GM12878 (cell line): ENCODE measurements around the gene CLIC5. TPM values are rescaled to one million over a fixed set of nuclear protein-coding genes. Genes with fewer than 3 reads are reported as not detected.

Experiments used
- ASH2L ChIP-seq: fragments of 300-600, 200-600 bp; sonication (generic); IDR thresholded peaks from 2 replicates; pipeline ENCODE4 v1.6.1; 2017; ENCODE audit warnings: low read depth, mild to moderate bottlenecking, borderline replicate concordance
- BCL11A ChIP-seq: IDR thresholded peaks from 2 replicates; pipeline ENCODE4 v1.6.1; 2011; ENCODE audit warnings: low read depth, low read length
- CBX3 ChIP-seq: fragments of 200-600 bp; sonication (generic); IDR thresholded peaks from 2 replicates; pipeline ENCODE4 v1.6.1; 2016; ENCODE audit warnings: low read depth, borderline replicate concordance
- EGR1 ChIP-seq, 2 experiments: IDR thresholded peaks; 1 replicate in 1 of 2; 2 replicates in 1 of 2; pipeline ENCODE4 v1.6.1; 2011 to 2012; ENCODE audit warnings: low read depth in 2 of 2, low read length in 2 of 2, borderline replicate concordance in 1 of 2, mild to moderate bottlenecking in 1 of 2, moderate library complexity in 1 of 2
- ESRRA ChIP-seq: IDR thresholded peaks from 2 replicates; pipeline ENCODE4 v1.6.1; 2012; ENCODE audit warnings: mild to moderate bottlenecking, low read length, improper control_type of control experiment
- EZH2 ChIP-seq: IDR thresholded peaks from 2 replicates; pipeline ENCODE4 v1.6.1; 2012; ENCODE audit warnings: low read depth, mild to moderate bottlenecking, control low read depth, inconsistent platforms, low read length, borderline replicate concordance; ENCODE audit not compliant: control insufficient read depth
- IKZF2 ChIP-seq, 2 experiments: fragments of 450-650 bp; IDR thresholded peaks; 2 replicates each; pipeline ENCODE4 v1.6.1; 2017; ENCODE audit warnings: mild to moderate bottlenecking in 2 of 2, moderate library complexity in 2 of 2
- JUNB ChIP-seq: IDR thresholded peaks from 2 replicates; pipeline ENCODE4 v1.6.1; 2016; ENCODE audit warnings: antibody characterized with exemption, mild to moderate bottlenecking
- JUND ChIP-seq: IDR thresholded peaks from 2 replicates; pipeline ENCODE4 v1.6.1; 2012; ENCODE audit warnings: low read depth, mild to moderate bottlenecking, low read length, improper control_type of control experiment, moderate library complexity
- KLF5 ChIP-seq: fragments of 450-650 bp; IDR thresholded peaks from 2 replicates; pipeline ENCODE4 v1.6.1; 2014; ENCODE audit warnings: mild to moderate bottlenecking; ENCODE audit not compliant: partially characterized antibody
- LARP7 ChIP-seq: fragments of 450-650 bp; IDR thresholded peaks from 2 replicates; pipeline ENCODE4 v1.6.1; 2017; ENCODE audit warnings: mild to moderate bottlenecking
- PAX5 ChIP-seq: IDR thresholded peaks from 2 replicates; pipeline ENCODE4 v1.6.1; 2011; ENCODE audit warnings: low read depth, low read length, borderline replicate concordance
- PAX8 ChIP-seq: fragments of 450-650 bp; IDR thresholded peaks from 2 replicates; pipeline ENCODE4 v1.6.1; 2017; ENCODE audit warnings: mild to moderate bottlenecking, moderate library complexity
- POLR2A ChIP-seq: IDR thresholded peaks from 2 replicates; pipeline ENCODE4 v1.6.1; 2011; ENCODE audit warnings: low read depth, mild to moderate bottlenecking, low read length
- POLR2AphosphoS5 ChIP-seq: IDR thresholded peaks from 2 replicates; pipeline ENCODE4 v1.6.1; 2011; ENCODE audit warnings: mild to moderate bottlenecking, low read length, inconsistent platforms
- RBBP5 ChIP-seq: fragments of 200-600 bp; sonication (generic); conservative IDR thresholded peaks from 2 replicates; pipeline ENCODE4 v1.6.1; 2016
- SMARCA5 ChIP-seq: fragments of 450-650 bp; IDR thresholded peaks from 2 replicates; pipeline ENCODE4 v1.6.1; 2017; ENCODE audit warnings: mild to moderate bottlenecking
- ZBED1 ChIP-seq: IDR thresholded peaks from 2 replicates; pipeline ENCODE4 v1.6.1; 2016; ENCODE audit warnings: borderline replicate concordance
- ZNF274 ChIP-seq: IDR thresholded peaks from one replicate; pipeline ENCODE4 v1.8.0; 2011; ENCODE audit not compliant: insufficient read length, insufficient read depth
- ZZZ3 ChIP-seq: IDR thresholded peaks from 2 replicates; pipeline ENCODE4 v1.6.1; 2011; ENCODE audit warnings: low read depth; ENCODE audit not compliant: control insufficient read depth, insufficient read length
- polyA plus RNA-seq, 11 experiments: library from polyadenylated mRNA; depleted of rRNA in 4 of 11; unstranded in 6 of 11; stranded (reverse) in 5 of 11; fragments of >200 nt; fragmentation: Nextera tagmentation in 4 of 11; fragmentation: Illumina TruSeq in 1 of 11; extraction: Ambion mirVana in 4 of 11; extraction: Trizol in 1 of 11; gene quantifications; 1 replicate in 1 of 11; 2 replicates in 10 of 11; pipeline versions ENCODE4 v1.2.1 to v1.2.3, GENCODE V29; 2011 to 2016; ENCODE audit warnings: inconsistent platforms in 2 of 11, missing spikeins in 2 of 11, low read depth in 1 of 11
- total RNA-seq, 4 experiments: library from RNA; depleted of rRNA in 3 of 4; stranded (reverse); fragments of >200 nt in 3 of 4; fragmentation: Illumina TruSeq in 1 of 4; extraction: Trizol in 1 of 4; gene quantifications; 2 replicates each; pipeline versions ENCODE4 v1.2.1 to v1.2.3, GENCODE V29; 2013 to 2021
- TF ChIP-seq, protein P1 (sequence below): fragments of 450-650 bp; IDR thresholded peaks from 2 replicates; pipeline ENCODE4 v1.6.1; 2017; ENCODE audit warnings: mild to moderate bottlenecking, low read depth, inconsistent platforms; ENCODE audit not compliant: poor library complexity, severe bottlenecking
- TF ChIP-seq, protein P2 (sequence below): fragments of 150-350 bp; IDR thresholded peaks from 2 replicates; pipeline ENCODE4 v1.6.1; 2016; ENCODE audit warnings: low read depth, low read length
- TF ChIP-seq, protein P3 (sequence below): IDR thresholded peaks from 2 replicates; pipeline ENCODE4 v1.6.1; 2012; ENCODE audit warnings: low read depth, low read length, improper control_type of control experiment
- TF ChIP-seq, protein P4 (sequence below): IDR thresholded peaks from 2 replicates; pipeline ENCODE4 v1.6.1; 2011; ENCODE audit warnings: low read depth, mild to moderate bottlenecking, low read length, moderate library complexity, borderline replicate concordance; ENCODE audit errors: extremely low read depth
- TF ChIP-seq, protein P5 (sequence below): IDR thresholded peaks from 2 replicates; pipeline ENCODE4 v1.6.1; 2012; ENCODE audit warnings: low read depth, low read length, improper control_type of control experiment

The CLIC5 gene
- total and polyA plus RNA-seq, 10 of the 15 experiments (the other 5 are each of a cell fraction or from before 2014, with no cell fraction given): 0.01 to 0.08 (median 0.02) TPM; not detected in 7

DNA sequence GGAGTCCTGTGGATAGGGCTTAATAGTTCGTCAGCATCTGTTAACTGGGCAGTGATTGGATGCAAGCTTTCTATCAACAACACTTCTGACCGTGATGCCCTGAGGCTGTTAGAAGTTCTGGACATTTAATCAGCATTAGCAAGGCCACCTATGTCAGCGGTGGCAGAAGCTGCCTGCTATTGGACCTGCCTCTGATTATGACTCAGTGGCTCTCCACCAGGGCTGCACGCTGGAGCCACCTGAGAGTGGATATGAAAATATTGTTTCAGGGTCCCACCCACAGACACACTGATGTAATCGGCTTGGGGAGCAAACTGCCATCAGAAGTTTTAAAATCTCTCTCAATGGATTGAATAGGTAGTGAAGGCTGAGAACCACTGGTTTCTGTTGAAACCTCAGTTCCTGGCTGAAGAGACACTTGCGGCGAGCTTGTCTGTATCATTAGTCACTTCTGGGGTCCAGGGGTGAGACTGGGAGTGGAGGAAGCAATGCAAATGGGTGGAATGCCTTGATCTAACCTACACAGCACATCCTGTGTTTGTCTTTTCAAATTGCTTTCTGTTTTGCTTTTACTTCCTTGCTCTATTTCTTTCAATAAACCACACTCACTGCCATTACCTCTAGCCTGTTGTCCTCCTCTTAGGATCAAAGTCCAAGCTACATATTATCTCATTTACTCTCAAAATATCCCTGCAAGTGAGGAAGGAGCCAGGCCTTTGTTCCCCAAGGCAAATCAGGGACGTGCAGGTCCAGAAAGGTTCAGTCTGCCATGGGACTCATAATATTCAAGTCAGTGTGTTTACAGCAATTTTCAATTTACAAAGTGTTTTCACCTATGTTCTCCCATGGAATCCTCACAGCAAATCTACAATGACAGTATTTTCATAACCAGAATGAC lies 4.2 kb downstream of the CLIC5 start (continued):
- TF ChIP-seq, protein P1, sequence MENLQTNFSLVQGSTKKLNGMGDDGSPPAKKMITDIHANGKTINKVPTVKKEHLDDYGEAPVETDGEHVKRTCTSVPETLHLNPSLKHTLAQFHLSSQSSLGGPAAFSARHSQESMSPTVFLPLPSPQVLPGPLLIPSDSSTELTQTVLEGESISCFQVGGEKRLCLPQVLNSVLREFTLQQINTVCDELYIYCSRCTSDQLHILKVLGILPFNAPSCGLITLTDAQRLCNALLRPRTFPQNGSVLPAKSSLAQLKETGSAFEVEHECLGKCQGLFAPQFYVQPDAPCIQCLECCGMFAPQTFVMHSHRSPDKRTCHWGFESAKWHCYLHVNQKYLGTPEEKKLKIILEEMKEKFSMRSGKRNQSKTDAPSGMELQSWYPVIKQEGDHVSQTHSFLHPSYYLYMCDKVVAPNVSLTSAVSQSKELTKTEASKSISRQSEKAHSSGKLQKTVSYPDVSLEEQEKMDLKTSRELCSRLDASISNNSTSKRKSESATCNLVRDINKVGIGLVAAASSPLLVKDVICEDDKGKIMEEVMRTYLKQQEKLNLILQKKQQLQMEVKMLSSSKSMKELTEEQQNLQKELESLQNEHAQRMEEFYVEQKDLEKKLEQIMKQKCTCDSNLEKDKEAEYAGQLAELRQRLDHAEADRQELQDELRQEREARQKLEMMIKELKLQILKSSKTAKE: peak; percentile 83
- TF ChIP-seq JUND (no peak), SMARCA5 (no peak), POLR2AphosphoS5 (no peak), EGR1 (IDR thresholded peaks at IDR 0.05; ENCODE audit: borderline replicate concordance in 1 of 2, low read depth in 2 of 2, low read length in 2 of 2) (no peak), ZZZ3 (no peak), PAX5 (no peak), KLF5 (no peak), EZH2 (no peak), ZNF274 (no peak), PAX8 (no peak), ZBED1 (no peak), POLR2A (no peak), BCL11A (0 out of 2 replicates have a peak, but pooled peaks have one; percentile 20), ESRRA (no peak), JUNB (no peak), ASH2L (no peak), LARP7 (no peak), IKZF2 (IDR thresholded peaks at IDR 0.05) (peak; percentile 78 to 81), RBBP5 (no peak), CBX3 (no peak)
- TF ChIP-seq, protein P2, sequence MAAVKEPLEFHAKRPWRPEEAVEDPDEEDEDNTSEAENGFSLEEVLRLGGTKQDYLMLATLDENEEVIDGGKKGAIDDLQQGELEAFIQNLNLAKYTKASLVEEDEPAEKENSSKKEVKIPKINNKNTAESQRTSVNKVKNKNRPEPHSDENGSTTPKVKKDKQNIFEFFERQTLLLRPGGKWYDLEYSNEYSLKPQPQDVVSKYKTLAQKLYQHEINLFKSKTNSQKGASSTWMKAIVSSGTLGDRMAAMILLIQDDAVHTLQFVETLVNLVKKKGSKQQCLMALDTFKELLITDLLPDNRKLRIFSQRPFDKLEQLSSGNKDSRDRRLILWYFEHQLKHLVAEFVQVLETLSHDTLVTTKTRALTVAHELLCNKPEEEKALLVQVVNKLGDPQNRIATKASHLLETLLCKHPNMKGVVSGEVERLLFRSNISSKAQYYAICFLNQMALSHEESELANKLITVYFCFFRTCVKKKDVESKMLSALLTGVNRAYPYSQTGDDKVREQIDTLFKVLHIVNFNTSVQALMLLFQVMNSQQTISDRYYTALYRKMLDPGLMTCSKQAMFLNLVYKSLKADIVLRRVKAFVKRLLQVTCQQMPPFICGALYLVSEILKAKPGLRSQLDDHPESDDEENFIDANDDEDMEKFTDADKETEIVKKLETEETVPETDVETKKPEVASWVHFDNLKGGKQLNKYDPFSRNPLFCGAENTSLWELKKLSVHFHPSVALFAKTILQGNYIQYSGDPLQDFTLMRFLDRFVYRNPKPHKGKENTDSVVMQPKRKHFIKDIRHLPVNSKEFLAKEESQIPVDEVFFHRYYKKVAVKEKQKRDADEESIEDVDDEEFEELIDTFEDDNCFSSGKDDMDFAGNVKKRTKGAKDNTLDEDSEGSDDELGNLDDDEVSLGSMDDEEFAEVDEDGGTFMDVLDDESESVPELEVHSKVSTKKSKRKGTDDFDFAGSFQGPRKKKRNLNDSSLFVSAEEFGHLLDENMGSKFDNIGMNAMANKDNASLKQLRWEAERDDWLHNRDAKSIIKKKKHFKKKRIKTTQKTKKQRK: no peak
- TF ChIP-seq, protein P3, sequence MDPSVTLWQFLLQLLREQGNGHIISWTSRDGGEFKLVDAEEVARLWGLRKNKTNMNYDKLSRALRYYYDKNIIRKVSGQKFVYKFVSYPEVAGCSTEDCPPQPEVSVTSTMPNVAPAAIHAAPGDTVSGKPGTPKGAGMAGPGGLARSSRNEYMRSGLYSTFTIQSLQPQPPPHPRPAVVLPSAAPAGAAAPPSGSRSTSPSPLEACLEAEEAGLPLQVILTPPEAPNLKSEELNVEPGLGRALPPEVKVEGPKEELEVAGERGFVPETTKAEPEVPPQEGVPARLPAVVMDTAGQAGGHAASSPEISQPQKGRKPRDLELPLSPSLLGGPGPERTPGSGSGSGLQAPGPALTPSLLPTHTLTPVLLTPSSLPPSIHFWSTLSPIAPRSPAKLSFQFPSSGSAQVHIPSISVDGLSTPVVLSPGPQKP: no peak
- TF ChIP-seq, protein P4, sequence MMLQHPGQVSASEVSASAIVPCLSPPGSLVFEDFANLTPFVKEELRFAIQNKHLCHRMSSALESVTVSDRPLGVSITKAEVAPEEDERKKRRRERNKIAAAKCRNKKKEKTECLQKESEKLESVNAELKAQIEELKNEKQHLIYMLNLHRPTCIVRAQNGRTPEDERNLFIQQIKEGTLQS: no peak
- TF ChIP-seq, protein P5, sequence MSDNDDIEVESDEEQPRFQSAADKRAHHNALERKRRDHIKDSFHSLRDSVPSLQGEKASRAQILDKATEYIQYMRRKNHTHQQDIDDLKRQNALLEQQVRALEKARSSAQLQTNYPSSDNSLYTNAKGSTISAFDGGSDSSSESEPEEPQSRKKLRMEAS: no peak
